Caco-2 (cell line): ENCODE data around the gene RBFOX1. TPM values are rescaled to one million over a fixed set of nuclear protein-coding genes. Genes with fewer than 3 reads are reported as not detected.

Experiments
- BruUV-seq: library from RNA; stranded (reverse); fragments of 400-500 nt; replicated peaks from 2 replicates; lab custom pipeline; 2021; lab: Mats Ljungman, UMichigan
- CTCF ChIA-PET: fragments of 300-600 bp; sonication (Branson Sonifier 250); formaldehyde crosslinking; loops from one replicate; lab custom pipeline; 2022; ENCODE audit warnings: antibody characterized with exemption; lab: Charles Lee
- POLR2A ChIA-PET: fragments of 300-600 bp; sonication (Branson Sonifier 250); formaldehyde crosslinking; loops from one replicate; lab custom pipeline; 2022; ENCODE audit warnings: antibody characterized with exemption; lab: Charles Lee
- DNase-seq, 2 experiments: peaks; one replicate each; pipeline versions ENCODE4 v3.0.0 to v3.0.0-alpha.2; 2020 to 2022
- H3K27me3 ChIP-seq: replicated peaks from 2 replicates; pipeline ENCODE4 v1.6.0; 2011; ENCODE audit warnings: low read length; ENCODE audit not compliant: control insufficient read depth, insufficient read depth
- H3K36me3 ChIP-seq: 2 replicates; pipeline ENCODE4 v1.5.1; 2011; ENCODE audit warnings: low read length; ENCODE audit not compliant: control insufficient read depth, insufficient read depth
- H3K4me1 ChIP-seq: fragments of 250-450 bp; sonication (Bioruptor Pico); 2 replicates; pipeline ENCODE4 v1.5.1; 2020; ENCODE audit warnings: mild to moderate bottlenecking
- H3K4me3 ChIP-seq: 2 replicates; pipeline ENCODE4 v1.5.1; 2011; ENCODE audit warnings: low read depth, mild to moderate bottlenecking, control low read depth, low read length
- H3K9me3 ChIP-seq: fragments of 250-450 bp; sonication (Bioruptor Pico); 2 replicates; pipeline ENCODE4 v1.5.1; 2020; ENCODE audit warnings: mild to moderate bottlenecking, moderate library complexity
- H3K27ac Mint-ChIP-seq: one replicate; pipeline ENCODE4 v1.8.0; 2022; ENCODE audit warnings: mixed read lengths; ENCODE audit not compliant: unreplicated experiment
- H3K27me3 Mint-ChIP-seq: one replicate; pipeline ENCODE4 v1.8.0; 2022; ENCODE audit warnings: mixed read lengths; ENCODE audit not compliant: insufficient read depth, unreplicated experiment
- H3K36me3 Mint-ChIP-seq: one replicate; pipeline ENCODE4 v1.8.0; 2022; ENCODE audit warnings: mild to moderate bottlenecking, mixed read lengths; ENCODE audit not compliant: insufficient read depth, unreplicated experiment
- H3K4me1 Mint-ChIP-seq: one replicate; pipeline ENCODE4 v1.8.0; 2022; ENCODE audit warnings: low read depth, mixed read lengths; ENCODE audit not compliant: unreplicated experiment
- H3K4me3 Mint-ChIP-seq: one replicate; pipeline ENCODE4 v1.8.0; 2022; ENCODE audit warnings: mild to moderate bottlenecking, moderate library complexity, mixed read lengths; ENCODE audit not compliant: unreplicated experiment
- H3K9me3 Mint-ChIP-seq: one replicate; pipeline ENCODE4 v1.8.0; 2022; ENCODE audit warnings: mixed read lengths; ENCODE audit not compliant: unreplicated experiment
- intact Hi-C: fragments of 100-400 bp; cut with micrococcal nuclease; formaldehyde crosslinking; loops from one replicate; pipeline ENCODE4 v1.10.0; 2022; ENCODE audit not compliant: unreplicated experiment
- total RNA-seq: library from RNA; stranded (reverse); gene quantifications from 2 replicates; pipeline ENCODE4 v1.2.3, GENCODE V29; 2022
- TF ChIP-seq, protein P1 (sequence below), 2 experiments: fragments of 200-600 bp in 1 of 2; IDR thresholded peaks; 1 replicate in 1 of 2; 2 replicates in 1 of 2; pipeline versions ENCODE4 v1.5.1 to v1.8.0; 2011 to 2022; ENCODE audit warnings: antibody characterized with exemption in 1 of 2, control low read depth in 1 of 2, inconsistent platforms in 1 of 2, low read depth in 1 of 2, low read length in 1 of 2, mild to moderate bottlenecking in 1 of 2, moderate library complexity in 1 of 2; ENCODE audit not compliant: insufficient read depth in 1 of 2, severe bottlenecking in 1 of 2, unreplicated experiment in 1 of 2

Gene RBFOX1
- total RNA-seq, 1 experiment from 2014 or later, result 0.91 TPM

DNA sequence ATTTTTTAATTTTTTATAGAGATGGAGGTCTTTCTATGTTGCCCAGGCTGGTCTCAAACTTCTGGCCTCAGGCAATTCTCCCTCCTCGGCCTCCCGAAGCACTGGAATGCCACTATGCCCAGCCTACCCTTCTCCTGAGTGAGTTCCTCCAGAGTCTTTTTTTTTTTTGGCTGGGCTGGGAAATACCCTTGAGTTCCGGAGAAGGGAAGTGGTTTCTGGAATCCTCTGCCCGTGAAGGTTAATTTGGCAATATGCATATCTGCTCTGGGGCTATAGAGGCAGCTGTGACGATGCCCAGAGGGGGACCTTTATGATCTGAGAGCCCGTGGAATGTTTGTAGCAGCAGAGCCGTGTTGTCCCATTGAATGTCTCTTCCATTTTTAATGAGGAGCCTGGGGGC lies 217.5 kb downstream of the RBFOX1 start:
- Histone ChIP-seq H3K36me3 (no peaks in the 10 kb centered on the region), H3K4me1 (no peaks in the 10 kb centered on the region), H3K27me3 (no peaks in the 10 kb centered on the region; the same call in 1 of the 2 replicates), H3K4me3 (no peak overlapping the region), H3K9me3 (no peaks in the 10 kb centered on the region)
- TF ChIP-seq, protein P1, sequence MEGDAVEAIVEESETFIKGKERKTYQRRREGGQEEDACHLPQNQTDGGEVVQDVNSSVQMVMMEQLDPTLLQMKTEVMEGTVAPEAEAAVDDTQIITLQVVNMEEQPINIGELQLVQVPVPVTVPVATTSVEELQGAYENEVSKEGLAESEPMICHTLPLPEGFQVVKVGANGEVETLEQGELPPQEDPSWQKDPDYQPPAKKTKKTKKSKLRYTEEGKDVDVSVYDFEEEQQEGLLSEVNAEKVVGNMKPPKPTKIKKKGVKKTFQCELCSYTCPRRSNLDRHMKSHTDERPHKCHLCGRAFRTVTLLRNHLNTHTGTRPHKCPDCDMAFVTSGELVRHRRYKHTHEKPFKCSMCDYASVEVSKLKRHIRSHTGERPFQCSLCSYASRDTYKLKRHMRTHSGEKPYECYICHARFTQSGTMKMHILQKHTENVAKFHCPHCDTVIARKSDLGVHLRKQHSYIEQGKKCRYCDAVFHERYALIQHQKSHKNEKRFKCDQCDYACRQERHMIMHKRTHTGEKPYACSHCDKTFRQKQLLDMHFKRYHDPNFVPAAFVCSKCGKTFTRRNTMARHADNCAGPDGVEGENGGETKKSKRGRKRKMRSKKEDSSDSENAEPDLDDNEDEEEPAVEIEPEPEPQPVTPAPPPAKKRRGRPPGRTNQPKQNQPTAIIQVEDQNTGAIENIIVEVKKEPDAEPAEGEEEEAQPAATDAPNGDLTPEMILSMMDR (IDR thresholded peaks at IDR 0.05; ENCODE audit: insufficient read depth in 1 of 2, low read depth in 1 of 2, low read length in 1 of 2, severe bottlenecking in 1 of 2, unreplicated experiment in 1 of 2), result no peak
- Mint-ChIP-seq H3K4me3 (no peak overlapping the region), H3K27ac (no peak overlapping the region), H3K27me3 (peaks cover 12% of the 10 kb centered on the region), H3K4me1 (no peaks in the 10 kb centered on the region), H3K36me3 (no peaks in the 10 kb centered on the region), H3K9me3 (no peaks in the 10 kb centered on the region)
- BruUV-seq, result no TSS peak
- ChIA-PET CTCF (no interaction called here), POLR2A (no interaction called here)
- intact Hi-C loops, result no loop called here
- no peak for DNase-seq

DNA sequence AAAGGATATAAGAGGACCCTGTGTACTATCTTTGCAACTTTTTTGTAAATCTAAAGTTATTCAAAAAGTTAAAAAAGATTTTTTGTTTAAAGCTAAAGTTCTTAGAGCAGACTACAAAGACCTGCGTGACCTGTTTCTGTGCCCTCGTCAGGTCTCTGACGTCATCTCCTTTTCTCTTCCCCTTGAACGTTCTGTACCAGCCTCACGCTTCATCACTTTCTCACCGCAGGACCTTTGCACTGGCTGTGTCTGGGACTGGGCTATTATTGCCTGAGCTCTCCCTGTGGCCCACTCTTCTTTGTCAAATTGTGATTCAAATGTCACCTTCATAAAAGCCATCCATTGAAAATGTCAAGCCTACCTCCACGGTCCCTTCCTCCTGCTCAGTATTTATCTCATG lies 222.8 kb downstream of the RBFOX1 start:
- intact Hi-C loops, result no loop called here
- TF ChIP-seq, protein P1 (IDR thresholded peaks at IDR 0.05; ENCODE audit: insufficient read depth in 1 of 2, low read depth in 1 of 2, low read length in 1 of 2, severe bottlenecking in 1 of 2, unreplicated experiment in 1 of 2), result no peak
- H3K9me3 ChIP-seq, result no peaks in the 10 kb centered on the region
- BruUV-seq, result no TSS peak
- no peak overlapping the region for H3K4me3 ChIP-seq
- DNase-seq, result no peak
- ChIA-PET POLR2A (no interaction called here), CTCF (no interaction called here)
- Mint-ChIP-seq H3K27me3 (peaks cover 9% of the 10 kb centered on the region), H3K9me3 (peaks cover 9% of the 10 kb centered on the region), H3K4me3 (no peak overlapping the region), H3K27ac (no peak overlapping the region), H3K4me1 (no peaks in the 10 kb centered on the region), H3K36me3 (no peaks in the 10 kb centered on the region)
- H3K36me3 ChIP-seq, result no peaks in the 10 kb centered on the region
- H3K4me1 ChIP-seq, result no peaks in the 10 kb centered on the region
- no peaks in the 10 kb centered on the region for H3K27me3 ChIP-seq

DNA sequence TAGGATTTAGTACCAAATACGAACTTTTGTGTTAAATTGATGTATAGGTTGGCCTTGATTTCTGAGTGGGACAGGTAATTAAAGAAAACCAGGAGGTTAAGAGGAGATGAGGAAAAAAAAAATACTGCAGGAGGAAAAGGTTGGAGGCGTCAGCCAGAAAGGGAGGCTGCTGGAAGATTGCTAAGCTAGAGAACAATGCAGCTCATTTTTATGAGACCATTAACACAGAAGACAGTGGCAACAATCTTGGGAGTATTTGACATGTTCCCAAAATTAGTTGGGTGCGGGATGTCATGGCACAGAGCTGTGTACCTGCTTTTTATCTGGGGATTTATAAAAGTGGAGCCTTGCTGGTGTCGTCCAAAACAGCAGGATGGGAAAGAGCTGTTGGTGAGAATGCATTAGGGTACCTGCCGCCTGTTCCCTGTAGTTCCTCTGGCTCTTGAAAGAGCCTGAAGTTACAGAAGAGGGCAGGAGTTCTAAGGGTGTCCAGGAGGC lies 229.3 kb downstream of the RBFOX1 start:
- Mint-ChIP-seq H3K4me1 (no peaks in the 10 kb centered on the region), H3K27me3 (peaks cover 13% of the 10 kb centered on the region), H3K9me3 (no peaks in the 10 kb centered on the region), H3K27ac (no peak overlapping the region), H3K36me3 (no peaks in the 10 kb centered on the region), H3K4me3 (no peak overlapping the region)
- H3K27me3 ChIP-seq, result no peaks in the 10 kb centered on the region
- ChIA-PET CTCF (no interaction called here), POLR2A (no interaction called here)
- H3K36me3 ChIP-seq, result no peaks in the 10 kb centered on the region
- TF ChIP-seq, protein P1 (IDR thresholded peaks at IDR 0.05; ENCODE audit: insufficient read depth in 1 of 2, low read depth in 1 of 2, low read length in 1 of 2, severe bottlenecking in 1 of 2, unreplicated experiment in 1 of 2), result no peak
- no peaks in the 10 kb centered on the region for H3K9me3 ChIP-seq
- no peak overlapping the region for H3K4me3 ChIP-seq
- no peaks in the 10 kb centered on the region for H3K4me1 ChIP-seq
- intact Hi-C loops, result no loop called here
- no peak for DNase-seq
- BruUV-seq, result no TSS peak
